ENCODE results near the gene COL27A1.
A peak's percentile ranks its signal among the peaks of the same experiment; 100 is the strongest.

COL27A1 gene

DNA sequence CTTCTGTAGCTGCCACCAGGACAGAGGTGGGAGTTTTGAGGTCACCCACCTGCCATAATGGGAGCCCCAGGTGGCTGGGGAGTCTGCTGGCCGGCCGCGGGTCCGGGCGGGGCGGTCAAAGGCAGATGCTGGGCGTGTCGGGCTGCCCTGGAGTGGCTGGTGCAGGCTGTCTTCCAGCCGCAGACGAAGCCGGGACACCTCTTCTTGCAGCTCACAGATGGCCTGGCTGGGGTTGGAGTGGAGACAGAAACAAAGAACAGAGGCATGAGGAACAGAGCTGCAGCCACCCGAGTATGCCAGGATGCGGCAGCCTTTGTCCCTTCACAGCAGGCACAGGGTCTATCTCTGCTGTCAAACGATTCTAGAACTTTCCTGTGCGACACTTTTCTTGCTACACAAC, 192.3 kb downstream of the COL27A1 start:
- no peak for DNase-seq

- DNase-seq, result no peak
Measured at GRCh38 chr9:114348261-114348905, 193.0 kb downstream of the COL27A1 start.

DNA sequence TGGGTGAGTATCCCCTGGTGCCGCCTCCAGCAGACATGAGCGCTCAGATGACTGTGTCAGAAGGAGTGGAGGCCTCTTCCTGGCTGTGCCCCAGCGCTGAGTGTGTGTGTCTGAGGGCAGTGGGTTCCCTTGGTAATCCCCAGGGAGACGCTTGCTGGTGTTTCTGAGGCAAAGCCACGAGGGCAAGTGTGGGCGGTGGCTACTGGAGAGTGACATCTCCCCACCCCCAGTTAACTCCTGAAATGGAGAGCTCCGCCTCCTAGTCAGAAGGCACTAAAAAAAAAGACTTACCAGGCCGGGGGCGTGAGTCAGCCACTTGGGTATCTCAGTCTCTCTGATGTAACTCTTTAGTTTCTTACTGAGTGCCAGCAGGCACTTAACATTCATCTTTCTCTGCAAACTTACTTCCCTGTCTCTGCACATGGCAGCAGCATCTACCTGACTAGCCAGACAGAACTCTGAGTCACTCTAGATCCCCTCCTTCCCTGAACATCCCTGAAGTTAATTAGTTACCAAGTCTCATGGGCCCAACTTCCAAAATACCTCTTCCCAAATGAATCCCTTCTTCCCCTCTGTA, 193.7 kb downstream of the COL27A1 start:
- DNase-seq, result peak in 1 of 2 experiments; percentile 15

DNA sequence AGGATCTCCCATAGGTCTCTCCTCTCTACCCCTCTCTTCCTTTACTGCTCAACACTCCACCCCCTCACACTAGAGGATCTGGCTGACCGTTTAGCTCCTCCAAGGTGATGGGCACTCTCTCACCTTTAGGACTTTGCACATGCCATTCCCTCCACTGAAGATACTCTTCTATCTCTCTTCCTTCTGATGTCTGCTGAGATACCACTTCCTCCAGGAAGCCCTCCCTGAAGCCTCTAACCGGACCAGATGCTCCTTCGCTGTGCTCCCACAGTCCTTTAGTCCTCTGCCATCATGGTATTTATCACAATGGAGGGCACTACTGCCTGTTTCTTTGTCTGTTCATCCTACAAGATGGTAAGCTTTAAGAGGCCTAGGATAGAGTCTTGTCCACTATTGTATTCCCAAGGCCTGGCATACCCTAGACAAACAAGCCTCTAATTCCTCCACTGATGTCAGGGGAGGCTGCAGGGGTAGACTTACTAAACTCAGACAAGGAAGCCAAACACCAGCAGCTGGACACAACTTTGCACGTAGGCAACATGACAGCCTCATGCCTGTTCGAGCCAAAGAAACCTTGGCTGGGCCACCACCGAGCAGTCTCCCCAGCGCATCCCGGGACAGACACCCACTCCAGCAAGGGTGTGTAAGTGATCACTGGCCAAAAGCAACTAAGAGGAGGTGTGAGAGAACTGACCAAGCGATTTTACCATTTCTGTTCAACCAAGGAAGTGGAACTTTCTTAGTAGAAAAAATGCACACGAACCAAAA, 194.6 kb downstream of the COL27A1 start:
- no peak for DNase-seq

DNA sequence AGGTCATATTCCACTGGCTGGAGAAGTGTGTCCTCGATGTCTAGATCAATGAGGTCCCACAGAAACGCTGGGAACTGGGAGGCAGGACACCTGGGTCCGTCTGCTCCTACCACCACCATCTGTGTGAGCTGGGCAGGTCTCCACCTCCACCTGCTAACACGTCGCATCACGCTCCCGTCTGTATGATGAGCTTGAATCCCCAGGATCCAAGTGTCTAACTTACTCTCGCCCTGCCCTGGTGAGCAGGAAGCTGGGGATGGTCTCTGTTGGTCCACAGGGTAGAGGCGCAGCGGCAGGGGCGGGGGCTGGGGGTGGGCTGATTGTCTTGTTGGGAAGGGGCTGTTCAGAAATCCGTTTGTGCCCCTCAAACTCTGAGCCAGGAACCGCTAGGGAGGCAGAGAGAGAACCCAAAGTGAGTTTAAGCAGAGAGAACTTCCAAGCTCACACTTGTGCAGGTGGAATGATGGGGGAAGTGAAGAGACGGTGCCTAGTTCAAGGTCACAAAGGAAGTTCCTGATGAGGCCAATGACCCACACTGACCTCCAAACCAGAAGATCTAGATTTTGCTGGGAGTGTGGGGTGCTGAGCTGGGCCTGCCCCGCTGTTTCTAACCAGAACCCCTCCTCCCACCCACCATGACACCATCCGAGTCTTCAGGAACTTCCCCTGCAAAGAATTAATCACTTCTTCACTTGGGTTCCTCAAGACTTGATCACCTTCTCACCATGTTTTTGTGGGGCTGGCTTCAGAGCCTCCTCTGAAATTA, 195.5 kb downstream of the COL27A1 start:
- no peak for DNase-seq

- no peak for DNase-seq
Measured at GRCh38 chr9:114351932-114352331, 196.6 kb downstream of the COL27A1 start.

- no peak for DNase-seq
Measured at GRCh38 chr9:114355821-114356220, 200.5 kb downstream of the COL27A1 start.

DNA sequence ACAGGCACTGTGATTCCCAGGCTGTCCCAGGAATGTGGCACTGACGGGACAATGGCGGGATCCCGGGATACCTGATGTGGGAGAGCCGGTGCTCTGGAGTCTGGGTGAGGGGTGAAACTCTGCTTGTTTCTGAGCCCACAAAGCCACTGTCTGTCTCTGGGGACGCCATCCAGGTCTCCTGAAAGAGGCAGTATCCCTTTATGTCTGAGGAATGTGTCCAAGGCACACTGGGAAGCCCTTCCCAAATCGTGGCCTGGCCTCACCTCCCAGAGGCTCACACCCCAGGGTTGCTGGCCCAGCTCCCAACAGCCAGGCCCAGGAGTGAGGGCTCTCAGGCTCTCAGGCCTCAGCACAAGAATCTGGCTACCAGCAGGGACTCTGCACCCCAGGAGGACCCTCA, 201.5 kb downstream of the COL27A1 start:
- DNase-seq, result no peak

GRCh38 chr9:114357360-114357759, 202.0 kb downstream of the COL27A1 start:
- no peak for DNase-seq

DNA sequence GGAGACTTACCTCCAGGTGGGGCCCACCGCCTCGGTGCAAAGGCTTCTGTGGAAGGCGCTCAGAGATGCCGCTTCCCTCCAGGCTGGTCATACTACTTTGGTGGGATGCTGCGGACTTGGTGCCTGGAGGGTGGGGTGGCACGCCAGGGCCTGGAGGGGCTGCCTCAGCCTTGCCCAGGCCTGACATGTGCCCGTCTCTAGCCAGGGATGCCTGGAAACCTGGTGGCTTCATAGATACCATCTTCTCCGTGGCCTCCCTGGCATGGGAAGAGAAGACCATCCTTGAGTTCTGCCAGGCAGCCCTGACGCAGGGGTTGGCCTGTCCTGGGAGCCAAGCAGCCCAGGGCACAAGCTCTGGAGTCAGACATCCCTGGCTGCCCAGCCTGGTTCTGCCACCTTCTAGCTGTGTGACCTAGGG, 202.6 kb downstream of the COL27A1 start:
- no peak for DNase-seq

- no peak for DNase-seq
Measured at GRCh38 chr9:114359801-114360200, 204.5 kb downstream of the COL27A1 start.

DNA sequence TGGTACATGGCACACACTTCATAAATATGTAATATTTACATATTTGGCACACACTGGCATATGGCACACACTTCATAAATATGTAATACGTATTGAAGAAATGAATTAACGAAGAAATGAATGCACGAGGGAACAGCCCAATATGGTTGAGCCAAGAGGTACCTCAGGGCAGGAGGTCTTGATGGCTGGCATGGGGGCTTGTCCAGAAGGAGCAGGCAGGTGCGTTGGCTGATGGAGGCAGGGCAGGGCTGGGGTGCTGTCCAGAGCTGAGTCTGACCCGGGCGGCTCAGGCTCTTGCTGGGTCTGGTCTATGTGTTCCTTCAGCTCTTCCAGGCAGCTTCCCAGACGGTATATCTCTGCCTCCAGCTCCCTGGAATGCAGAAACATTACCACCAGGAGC, 206.2 kb downstream of the COL27A1 start:
- DNase-seq, result no peak
